ENCODE measurements around the gene CACNB2. TPM values are rescaled to one million over a fixed set of nuclear protein-coding genes. Genes with fewer than 3 reads are reported as not detected.

The CACNB2 gene
- total RNA-seq, 2 donors from 2014 or later = 4.5 to 56.7 TPM

GRCh38 chr10:18264466-18265050 lies 124.3 kb downstream of the CACNB2 start:
- no peaks in the 10 kb centered on the region for H3K4me1 ChIP-seq (ENCODE audit: control insufficient read depth in 1 of 2, low read depth in 2 of 2)
- no peak for DNase-seq (ENCODE audit: low spot score)
- no peak for TF ChIP-seq CTCF (IDR thresholded peaks at IDR 0.05)

GRCh38 chr10:18268005-18268404 lies 127.8 kb downstream of the CACNB2 start:
- no peak for ATAC-seq (ENCODE audit: insufficient number of reproducible peaks, low FRiP score, low read depth)
- Histone ChIP-seq H3K4me3 (no peak overlapping the region), H3K27ac (no peak overlapping the region), H3K9me3 (no peaks in the 10 kb centered on the region), H3K36me3 (no peaks in the 10 kb centered on the region), H3K27me3 (replicated peaks; ENCODE audit: insufficient read depth) (no peaks in the 10 kb centered on the region), H3K4me1 (ENCODE audit: control insufficient read depth in 1 of 2, low read depth in 2 of 2) (no peaks in the 10 kb centered on the region)
- DNase-seq (ENCODE audit: low spot score) = no peak
- TF ChIP-seq CTCF (IDR thresholded peaks at IDR 0.05) = no peak

More at GRCh38 chr10:18264466-18265050, 124.3 kb downstream of the CACNB2 start:
- Histone ChIP-seq H3K4me3 (no peak overlapping the region), H3K27me3 (replicated peaks; ENCODE audit: insufficient read depth) (no peaks in the 10 kb centered on the region), H3K27ac (no peak overlapping the region), H3K36me3 (no peaks in the 10 kb centered on the region), H3K9me3 (no peaks in the 10 kb centered on the region)
- ATAC-seq (ENCODE audit: insufficient number of reproducible peaks, low FRiP score, low read depth) = no peak

GRCh38 chr10:18271491-18271890 lies 131.3 kb downstream of the CACNB2 start:
- H3K36me3 ChIP-seq = no peaks in the 10 kb centered on the region
- no peaks in the 10 kb centered on the region for H3K4me1 ChIP-seq (ENCODE audit: control insufficient read depth in 1 of 2, low read depth in 2 of 2)
- no peak for ATAC-seq (ENCODE audit: insufficient number of reproducible peaks, low FRiP score, low read depth)
- no peak for TF ChIP-seq CTCF (IDR thresholded peaks at IDR 0.05)
- H3K4me3 ChIP-seq = no peak overlapping the region
- H3K27ac ChIP-seq = no peak overlapping the region
- no peaks in the 10 kb centered on the region for H3K9me3 ChIP-seq
- no peaks in the 10 kb centered on the region for H3K27me3 ChIP-seq (replicated peaks; ENCODE audit: insufficient read depth)
- DNase-seq (ENCODE audit: low spot score) = no peak

- DNase-seq (ENCODE audit: low spot score) (no peak), ATAC-seq (ENCODE audit: insufficient number of reproducible peaks, low FRiP score, low read depth) (no peak)
- Histone ChIP-seq H3K9me3 (no peaks in the 10 kb centered on the region), H3K27ac (no peak overlapping the region), H3K4me1 (ENCODE audit: control insufficient read depth in 1 of 2, low read depth in 2 of 2) (no peaks in the 10 kb centered on the region), H3K36me3 (no peaks in the 10 kb centered on the region), H3K4me3 (no peak overlapping the region), H3K27me3 (replicated peaks; ENCODE audit: insufficient read depth) (no peaks in the 10 kb centered on the region)
- TF ChIP-seq CTCF (IDR thresholded peaks at IDR 0.05) = no peak
Observed at GRCh38 chr10:18273039-18273438, 132.8 kb downstream of the CACNB2 start.

- Histone ChIP-seq H3K36me3 (no peaks in the 10 kb centered on the region), H3K4me3 (no peak overlapping the region), H3K9me3 (no peaks in the 10 kb centered on the region), H3K27ac (no peak overlapping the region), H3K27me3 (replicated peaks; ENCODE audit: insufficient read depth) (no peaks in the 10 kb centered on the region), H3K4me1 (ENCODE audit: control insufficient read depth in 1 of 2, low read depth in 2 of 2) (no peaks in the 10 kb centered on the region)
- DNase-seq (ENCODE audit: low spot score) (no peak), ATAC-seq (ENCODE audit: insufficient number of reproducible peaks, low FRiP score, low read depth) (no peak)
- no peak for TF ChIP-seq CTCF (IDR thresholded peaks at IDR 0.05)
Observed at GRCh38 chr10:18278181-18278580, 138.0 kb downstream of the CACNB2 start.
